GM21367 (cell line): Measurements from ENCODE around the gene IL20RB.
A peak's percentile ranks its signal among the peaks of the same experiment; 100 is the strongest.
"Not testable (repeated sequence)": the region's sequence is repeated elsewhere in the genome, so short reads cannot be mapped to it uniquely, and the experiment has no call there.

Experiments used
- ATAC-seq: cut with Tn5 transposase; IDR thresholded peaks from one replicate; pipeline ENCODE4 v1.9.1; 2021; ENCODE audit not compliant: unreplicated experiment

The IL20RB gene

DNA sequence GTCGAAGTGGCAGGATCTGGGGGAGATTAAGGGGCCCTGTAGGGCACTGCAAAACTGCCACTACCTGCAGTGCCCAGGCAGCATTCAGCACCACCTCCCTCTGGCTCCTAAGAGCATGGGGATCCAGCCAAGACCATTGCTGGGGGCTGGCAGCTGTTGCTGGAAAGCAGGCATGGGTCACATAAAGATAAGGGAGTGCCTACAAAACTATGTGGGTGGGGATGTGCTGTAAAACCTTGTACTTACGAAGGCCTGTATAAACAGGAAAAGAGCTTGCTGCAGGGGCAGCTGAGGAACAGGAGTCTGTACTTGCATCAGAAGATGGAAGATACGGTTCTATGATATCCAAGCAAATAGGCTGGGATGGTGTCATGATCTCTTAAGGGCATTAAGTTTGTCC, 27.1 kb downstream of the IL20RB start:
- ATAC-seq: no peak

DNA sequence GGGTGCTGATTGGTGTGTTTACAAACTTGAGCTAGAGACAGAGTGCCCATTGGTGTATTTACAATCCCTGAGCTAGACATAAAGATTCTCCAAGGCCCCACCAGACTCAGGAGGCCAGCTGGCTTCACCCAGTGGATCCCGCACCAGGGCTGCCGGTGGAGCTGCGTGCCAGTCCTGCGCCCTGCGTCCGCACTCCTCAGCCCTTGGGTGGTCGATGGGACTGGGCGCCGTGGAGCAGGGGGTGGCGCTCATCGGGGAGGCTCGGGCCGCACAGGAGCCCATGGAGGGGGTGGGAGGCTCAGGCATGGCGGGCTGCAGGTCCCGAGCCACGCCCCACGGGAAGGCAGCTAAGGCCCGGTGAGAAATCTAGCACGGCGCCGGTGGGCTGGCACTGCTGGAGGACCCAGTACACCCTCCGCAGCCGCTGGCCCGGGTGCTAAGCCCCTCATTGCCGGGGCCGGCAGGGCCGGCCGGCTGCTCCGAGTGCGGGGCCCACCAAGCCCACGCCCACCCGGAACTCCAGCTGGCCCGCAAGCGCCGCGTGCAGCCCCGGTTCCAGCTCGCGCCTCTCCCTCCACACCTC, 29.7 kb downstream of the IL20RB start:
- not testable (repeated sequence) for ATAC-seq

GRCh38 chr3:136988651-136989050, 30.9 kb downstream of the IL20RB start:
- ATAC-seq: no peak

DNA sequence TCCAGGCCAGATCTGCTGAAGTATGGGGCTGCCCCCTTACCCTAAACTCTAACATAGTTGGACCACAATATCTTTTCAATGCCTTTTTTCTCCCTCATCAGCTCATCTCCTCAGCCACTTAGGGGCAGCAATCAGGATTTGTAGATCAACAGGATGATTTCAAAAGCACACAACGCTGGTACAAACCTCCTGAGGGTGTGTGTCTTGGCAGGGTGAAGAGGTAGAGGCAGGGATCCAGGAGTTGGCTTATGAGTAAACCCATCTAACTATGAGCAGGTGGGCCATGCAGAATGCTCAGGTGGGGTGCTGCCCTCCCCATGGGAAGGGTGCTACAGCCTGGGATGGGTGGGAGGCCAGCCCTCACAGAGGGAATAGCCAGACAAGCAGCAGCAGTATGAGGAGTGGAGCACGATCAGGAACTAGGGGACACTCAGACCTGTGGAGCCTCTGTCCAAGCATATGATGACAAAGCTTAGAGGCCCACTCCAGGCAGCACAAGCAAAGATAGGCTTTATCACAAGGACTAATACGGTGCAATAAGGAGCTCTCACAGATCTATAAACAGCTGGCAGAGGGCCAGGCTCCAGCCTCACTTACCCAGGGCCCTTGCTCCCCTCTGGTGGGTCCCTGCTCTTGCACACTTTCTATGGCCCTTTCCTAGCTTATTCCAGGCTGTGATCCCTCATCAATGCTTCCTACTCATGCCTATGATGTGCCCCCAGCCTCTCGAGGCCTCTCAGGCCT, 32.2 kb downstream of the IL20RB start:
- no peak for ATAC-seq

- ATAC-seq: no peak
These were observed 33.0 kb downstream of the IL20RB start for GRCh38 chr3:136990826-136991225.

- no peak for ATAC-seq
These were observed 34.3 kb downstream of the IL20RB start for GRCh38 chr3:136992115-136992514.

GRCh38 chr3:136994772-136995516, 37.2 kb downstream of the IL20RB start:
- ATAC-seq: no peak

- no peak for ATAC-seq
These were observed 37.9 kb downstream of the IL20RB start for GRCh38 chr3:136995652-136996051.

DNA sequence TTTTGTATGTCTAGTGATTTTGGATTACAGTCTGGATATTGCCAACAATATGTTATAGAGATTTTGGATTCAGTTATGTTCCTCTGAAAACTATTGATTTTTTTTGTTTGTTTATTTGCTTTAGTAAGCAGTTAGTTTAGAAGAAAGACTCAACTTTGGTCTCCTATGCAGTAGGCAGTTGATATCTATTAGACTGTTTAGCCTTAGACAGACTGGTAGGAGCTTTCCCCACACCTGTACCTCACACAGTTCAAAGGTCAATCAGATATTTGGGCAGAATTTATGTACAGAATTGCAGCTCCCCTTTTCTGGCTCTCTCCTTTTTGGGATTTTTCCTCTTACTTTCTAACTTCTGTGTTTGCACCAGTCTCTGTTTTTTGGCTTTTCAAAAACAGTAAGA, 42.3 kb downstream of the IL20RB start:
- ATAC-seq: no peak

DNA sequence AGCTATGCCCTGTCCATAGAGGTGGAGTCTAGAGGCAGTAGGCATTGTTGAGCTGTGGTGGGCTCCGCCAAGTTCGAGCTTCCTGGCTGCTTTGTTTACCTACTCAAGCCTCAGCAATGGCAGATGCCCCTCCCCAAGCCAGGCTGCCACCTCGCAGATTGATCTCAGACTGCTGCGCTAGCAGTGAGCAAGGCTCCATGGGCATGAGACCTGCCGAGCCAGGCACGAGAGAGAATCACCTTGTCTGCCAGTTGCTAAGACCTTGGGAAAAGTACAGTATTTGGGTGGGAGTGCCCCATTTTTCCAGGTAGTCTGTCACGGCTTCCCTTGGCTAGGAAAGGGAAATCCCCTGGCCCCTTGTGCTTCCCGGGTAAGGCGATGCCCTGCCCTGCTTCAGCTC, 49.6 kb downstream of the IL20RB start:
- not testable (repeated sequence) for ATAC-seq

DNA sequence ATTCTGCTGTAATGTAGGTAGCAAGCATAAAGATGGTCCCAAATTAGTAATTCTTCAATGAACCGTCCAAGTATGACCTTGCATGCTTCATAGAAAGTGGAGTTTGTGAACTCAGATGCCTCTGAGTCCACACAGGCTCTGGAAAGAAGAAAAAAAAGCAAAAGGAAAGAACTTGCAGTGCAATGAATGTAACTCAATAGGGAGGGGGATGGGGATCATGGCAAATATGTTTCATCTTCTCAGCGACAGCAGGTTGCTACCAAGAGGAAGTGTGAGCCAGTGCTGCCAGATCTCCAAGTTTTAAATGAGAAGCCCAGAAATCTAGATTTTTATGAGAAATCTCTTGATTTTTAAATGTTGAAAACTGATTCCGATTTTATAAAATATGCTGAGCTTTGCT, 50.3 kb downstream of the IL20RB start:
- no peak for ATAC-seq

GRCh38 chr3:137008976-137009375, 51.2 kb downstream of the IL20RB start:
- ATAC-seq: no peak

DNA sequence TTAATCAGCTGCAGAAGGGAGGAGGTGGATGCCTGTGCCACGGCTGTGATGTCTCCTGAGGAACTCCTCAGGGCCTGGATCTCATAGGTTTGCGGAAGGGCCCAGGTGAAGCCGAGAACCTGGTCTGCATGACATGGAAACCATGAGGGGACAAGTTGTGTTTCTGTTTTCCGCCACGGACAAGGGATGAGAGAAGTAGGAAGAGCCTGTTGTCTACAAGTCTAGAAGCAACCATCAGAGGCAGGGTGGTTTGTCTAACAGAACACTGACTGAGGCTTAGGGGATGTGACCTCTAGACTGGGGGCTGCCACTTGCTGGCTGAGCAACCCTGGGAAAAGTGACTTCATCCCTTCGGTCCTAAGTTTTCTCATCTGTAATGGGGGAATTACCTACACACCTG, 52.4 kb downstream of the IL20RB start:
- ATAC-seq: no peak

GRCh38 chr3:137011153-137011552, 53.4 kb downstream of the IL20RB start:
- ATAC-seq: no peak

- ATAC-seq: no peak
These were observed 54.3 kb downstream of the IL20RB start for GRCh38 chr3:137012097-137012501.

- ATAC-seq: peak; percentile 79
These were observed 56.3 kb downstream of the IL20RB start for GRCh38 chr3:137013951-137014688.

GRCh38 chr3:137017316-137017715, 59.5 kb downstream of the IL20RB start:
- ATAC-seq: not testable (repeated sequence)

- ATAC-seq: no peak
These were observed 62.5 kb downstream of the IL20RB start for GRCh38 chr3:137020315-137020714.

DNA sequence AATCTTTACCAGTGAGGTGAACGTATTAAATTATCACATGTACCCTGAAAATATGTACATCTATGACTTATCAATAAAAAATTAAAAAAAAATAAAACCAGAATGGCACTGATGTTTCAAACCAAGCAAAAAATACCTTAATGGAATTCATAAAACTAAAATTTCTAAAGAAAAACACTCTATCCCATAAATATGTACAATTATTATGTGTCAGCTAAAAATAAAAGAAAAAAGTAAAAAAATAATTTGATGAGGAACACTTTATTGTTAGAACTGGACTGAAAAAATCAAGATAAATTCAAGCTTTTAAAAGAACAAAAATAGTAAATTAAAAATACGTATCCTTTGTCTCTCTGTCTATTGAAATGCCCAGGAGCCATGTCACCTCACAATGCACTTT, 63.1 kb downstream of the IL20RB start:
- ATAC-seq: no peak

- no peak for ATAC-seq
These were observed 66.6 kb downstream of the IL20RB start for GRCh38 chr3:137024348-137024747.

DNA sequence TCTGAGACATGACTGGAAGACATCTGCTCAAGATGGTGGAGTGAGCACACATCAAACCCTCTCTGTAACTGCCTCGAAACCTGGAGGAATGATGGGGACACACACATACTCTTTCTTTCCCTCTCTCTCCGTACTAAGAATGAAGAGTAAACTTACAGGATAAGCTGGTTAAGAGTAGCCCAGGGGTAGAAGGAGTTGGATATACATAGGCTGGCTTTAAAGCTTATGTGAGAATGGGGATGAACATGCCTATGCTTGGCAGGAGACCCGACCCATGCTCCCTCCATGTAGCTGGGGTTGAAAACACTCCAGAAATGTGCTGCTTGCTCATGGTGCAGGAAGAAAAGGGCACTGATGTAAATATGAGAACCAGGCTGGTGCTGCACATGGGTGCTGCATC, 68.9 kb downstream of the IL20RB start:
- no peak for ATAC-seq
